ENCODE results near the gene DGLUCY. TPM values are rescaled to one million over a fixed set of nuclear protein-coding genes. Genes with fewer than 3 reads are reported as not detected.
"Not testable (repeated sequence)": the region's sequence is repeated elsewhere in the genome, so short reads cannot be mapped to it uniquely, and the experiment has no call there.

The DGLUCY gene, protein sequence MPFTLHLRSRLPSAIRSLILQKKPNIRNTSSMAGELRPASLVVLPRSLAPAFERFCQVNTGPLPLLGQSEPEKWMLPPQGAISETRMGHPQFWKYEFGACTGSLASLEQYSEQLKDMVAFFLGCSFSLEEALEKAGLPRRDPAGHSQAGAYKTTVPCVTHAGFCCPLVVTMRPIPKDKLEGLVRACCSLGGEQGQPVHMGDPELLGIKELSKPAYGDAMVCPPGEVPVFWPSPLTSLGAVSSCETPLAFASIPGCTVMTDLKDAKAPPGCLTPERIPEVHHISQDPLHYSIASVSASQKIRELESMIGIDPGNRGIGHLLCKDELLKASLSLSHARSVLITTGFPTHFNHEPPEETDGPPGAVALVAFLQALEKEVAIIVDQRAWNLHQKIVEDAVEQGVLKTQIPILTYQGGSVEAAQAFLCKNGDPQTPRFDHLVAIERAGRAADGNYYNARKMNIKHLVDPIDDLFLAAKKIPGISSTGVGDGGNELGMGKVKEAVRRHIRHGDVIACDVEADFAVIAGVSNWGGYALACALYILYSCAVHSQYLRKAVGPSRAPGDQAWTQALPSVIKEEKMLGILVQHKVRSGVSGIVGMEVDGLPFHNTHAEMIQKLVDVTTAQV
- total RNA-seq, result 53.7 and 56.8 TPM in 2 replicates

DNA sequence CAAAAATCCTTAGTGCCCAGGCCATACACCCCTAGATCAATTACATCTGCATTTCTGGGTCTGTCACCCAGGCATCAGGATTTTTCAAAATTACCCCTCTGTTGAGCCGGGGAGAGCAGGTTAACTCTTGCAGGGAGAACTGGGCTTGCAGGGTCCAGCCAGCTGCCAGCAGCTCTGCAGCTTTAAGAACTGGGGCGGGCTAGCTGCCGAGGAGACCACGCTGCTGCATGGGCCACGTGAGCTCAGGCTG is at the start of gene DGLUCY:
TSS of gene DGLUCY (plus strand) at position 245 of the 250 bp plus-strand sequence. CDS start 46,222 bp downstream, outside the sequence.
- no peak for DNase-seq (ENCODE audit: low read depth)

DNA sequence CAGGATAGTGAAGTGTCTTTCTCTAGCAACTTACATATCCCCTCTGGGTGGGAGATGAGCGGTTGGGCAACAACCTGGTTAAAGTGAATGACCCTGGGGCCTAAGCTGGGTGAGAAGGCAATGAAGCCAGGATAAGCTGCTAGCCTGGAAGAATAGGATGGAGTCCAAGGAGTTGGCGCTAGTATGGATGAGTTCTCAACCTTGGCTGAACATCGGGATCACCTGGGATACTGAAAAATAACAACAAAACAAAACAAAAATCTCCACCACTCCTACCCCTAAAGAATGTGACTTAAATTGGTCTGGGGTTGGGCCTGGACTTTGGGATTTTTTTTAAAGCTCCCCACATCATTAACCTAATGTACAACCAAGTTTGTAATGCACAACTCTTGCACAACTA is 48.6 kb upstream of the DGLUCY start:
- peak; percentile 73 for DNase-seq (ENCODE audit: low read depth)

DNA sequence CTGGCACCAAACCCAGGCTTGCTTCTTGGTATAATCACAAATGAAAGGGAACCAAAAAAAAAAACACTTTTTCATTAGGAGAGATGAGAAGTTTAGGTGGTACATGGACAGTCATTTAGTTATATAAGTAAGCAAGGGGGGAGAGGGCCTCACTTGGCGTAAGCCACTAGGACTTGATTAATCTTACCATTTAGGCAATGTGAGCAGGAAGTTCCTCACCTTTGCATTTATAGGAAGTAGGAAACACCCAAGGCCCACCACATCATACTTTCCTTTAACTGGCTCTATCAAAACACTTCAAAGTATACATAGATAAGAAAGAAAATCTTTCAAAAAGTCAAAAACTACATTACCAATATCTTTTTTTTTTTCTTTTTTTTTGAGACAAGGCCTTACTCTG is 46.7 kb upstream of the DGLUCY start:
- no peak for DNase-seq (ENCODE audit: low read depth)

DNA sequence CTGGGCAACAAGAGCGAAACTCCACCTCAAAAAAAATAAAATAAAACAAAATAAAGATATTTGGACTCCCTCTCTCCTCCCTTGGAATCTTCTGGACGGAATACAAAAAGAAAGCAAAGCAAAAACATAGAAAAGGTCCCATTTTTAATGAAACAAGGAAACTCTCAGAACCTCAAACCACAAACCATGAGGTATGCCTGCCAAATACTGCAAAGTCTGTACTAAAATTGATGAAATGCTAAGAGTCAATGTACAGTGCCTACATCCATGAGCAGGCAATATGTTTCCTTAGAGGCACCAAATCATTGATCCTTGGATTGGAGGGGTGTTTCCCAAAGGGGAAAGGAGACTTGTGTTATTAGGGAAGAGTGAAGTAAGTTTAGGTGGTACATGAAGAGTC is 45.2 kb upstream of the DGLUCY start:
- DNase-seq (ENCODE audit: low read depth), result no peak

DNA sequence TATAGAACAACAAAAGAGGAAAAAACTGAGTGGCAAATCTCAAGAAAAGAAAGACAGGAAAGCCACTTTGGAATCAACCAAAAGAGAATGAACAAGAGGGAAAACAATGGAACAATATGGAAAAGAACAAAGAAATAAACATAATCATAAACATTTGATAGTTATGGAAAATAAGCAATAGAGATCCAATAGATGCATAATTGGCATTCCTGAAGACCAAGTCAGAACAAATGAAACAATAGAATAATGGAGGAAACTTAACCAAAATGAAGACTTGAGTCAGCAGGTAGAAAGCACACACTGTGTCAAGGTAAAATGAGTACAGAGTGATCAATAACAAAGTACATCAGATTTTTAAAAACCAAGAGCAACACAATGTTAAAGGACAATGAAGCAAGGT is 43.3 kb upstream of the DGLUCY start:
- DNase-seq (ENCODE audit: low read depth), result no peak

DNA sequence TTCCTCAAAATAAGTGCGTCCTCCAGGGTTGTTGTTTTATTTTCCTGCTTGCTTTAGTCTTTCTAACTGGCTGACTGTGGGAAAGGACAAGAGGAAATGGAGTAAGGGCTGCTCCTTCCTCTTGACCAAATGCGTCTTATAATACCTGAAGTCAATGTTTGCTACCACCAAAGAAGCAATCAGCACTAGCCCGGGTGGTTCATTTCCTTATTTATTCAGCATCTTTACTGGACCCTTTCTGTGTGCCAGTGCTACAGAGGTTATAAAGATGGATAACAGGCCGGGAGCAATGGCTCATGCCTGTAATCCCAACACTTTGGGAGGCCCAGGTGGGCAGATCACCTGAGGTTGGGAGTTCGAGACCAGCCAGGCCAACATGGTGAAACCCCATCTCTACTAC is 38.3 kb upstream of the DGLUCY start:
- no peak for DNase-seq (ENCODE audit: low read depth)

DNA sequence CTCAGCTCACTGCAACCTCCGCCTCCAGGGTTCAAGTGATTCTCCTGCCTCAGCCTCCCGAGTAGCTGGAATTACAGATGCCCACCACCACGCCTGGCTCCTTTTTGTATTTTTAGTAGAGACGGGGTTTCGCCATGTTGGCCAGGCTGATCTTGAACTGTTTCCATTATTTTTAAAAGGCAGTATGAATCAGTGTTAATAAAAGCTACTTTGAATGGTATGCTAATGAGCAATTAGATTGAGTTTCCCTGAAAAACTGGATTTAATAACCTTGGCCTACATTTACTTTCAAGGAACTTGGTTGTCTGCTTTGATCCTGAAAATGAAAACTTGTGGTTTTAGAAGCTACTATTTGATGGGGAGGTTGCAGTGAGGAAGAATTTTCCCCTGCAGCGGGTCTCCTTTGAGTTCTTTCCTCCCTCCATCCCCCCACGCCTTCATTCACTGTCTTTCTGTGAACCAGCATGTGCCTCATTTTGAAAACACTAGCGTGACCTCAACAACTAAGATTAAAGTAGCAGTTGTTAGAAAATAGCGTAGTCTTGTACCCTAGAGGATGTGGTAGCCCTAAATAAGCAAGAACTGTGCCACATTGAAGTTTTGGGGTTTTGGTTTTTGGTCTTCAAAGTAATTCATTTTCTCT is 35.7 kb upstream of the DGLUCY start:
- no peak for DNase-seq (ENCODE audit: low read depth)

DNA sequence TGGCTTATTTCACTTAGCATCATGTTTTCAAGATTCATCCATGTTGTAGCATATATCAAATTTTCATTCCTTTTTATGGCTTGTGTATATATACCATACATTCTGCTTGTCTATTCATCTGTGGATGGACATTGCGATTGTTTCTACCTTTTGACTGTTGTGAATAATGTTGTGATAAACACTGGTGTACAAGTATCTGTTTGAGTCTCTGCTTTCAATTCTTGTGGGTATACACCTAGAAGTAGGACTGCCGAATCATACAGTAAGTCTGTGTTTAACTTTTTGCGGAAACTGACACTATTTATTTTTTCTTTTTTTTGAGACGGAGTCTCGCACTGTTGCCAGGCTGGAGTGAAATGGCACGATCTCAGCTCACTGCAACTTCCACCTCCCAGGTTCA is 33.8 kb upstream of the DGLUCY start:
- DNase-seq (ENCODE audit: low read depth), result no peak

DNA sequence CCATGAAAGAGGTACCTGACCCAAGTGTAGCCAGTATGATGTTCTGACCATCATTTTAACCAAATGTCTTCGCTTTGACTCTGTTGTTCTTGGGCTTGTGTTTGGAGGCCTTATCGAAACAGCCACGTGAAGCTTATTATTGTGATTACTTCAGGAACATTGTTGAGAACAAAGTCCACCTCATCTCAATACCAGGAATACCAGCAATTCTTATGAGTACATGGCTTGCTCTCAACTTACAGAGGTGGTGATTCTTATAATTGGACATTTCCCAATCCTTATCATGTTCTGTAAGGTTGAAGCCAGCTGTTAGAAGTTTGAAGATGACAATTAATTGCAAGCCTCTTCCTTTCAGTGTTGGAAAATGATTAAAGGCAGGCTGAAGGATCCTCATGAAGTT is 31.6 kb upstream of the DGLUCY start:
- DNase-seq (ENCODE audit: low read depth), result no peak

DNA sequence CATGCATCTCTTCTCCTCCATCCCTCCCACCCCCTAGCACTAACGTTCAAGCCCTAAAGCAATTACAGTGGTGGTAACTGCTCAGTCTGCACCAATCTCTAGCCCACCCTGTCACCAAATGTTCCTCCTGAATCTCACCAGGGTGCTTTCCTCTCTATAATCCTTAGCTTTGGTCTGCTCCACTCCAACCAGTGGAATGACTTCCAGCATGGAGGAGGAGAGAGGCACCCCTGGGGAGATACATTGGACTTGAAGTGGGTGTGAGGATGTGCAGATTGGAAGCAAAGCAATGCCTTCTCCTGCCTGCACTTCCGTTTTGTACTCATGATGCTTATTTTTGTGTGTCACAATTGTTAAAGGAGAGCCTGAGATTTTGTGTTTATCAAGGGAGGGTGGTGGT is 29.4 kb upstream of the DGLUCY start:
- DNase-seq (ENCODE audit: low read depth), result no peak

DNA sequence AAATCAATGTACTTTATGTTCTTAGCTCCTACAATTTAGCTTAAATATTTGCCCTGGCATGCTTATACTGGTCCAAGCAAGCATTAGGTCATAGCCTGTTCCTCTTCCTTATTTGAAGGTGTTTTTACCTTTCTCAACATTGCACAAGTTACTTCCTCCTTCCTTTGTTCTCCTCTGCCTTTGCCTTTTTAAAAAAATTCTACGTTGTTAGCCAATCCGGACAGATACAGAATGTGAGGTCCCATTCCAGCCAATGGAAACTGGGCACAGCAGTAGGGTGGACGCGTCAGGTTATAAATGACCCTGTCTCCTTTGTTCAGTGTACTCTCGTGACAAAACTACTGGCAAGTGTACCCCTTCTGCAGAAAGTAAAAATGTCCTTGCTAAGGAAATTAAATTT is 26.4 kb upstream of the DGLUCY start:
- not testable (repeated sequence) for DNase-seq (ENCODE audit: low read depth)

DNA sequence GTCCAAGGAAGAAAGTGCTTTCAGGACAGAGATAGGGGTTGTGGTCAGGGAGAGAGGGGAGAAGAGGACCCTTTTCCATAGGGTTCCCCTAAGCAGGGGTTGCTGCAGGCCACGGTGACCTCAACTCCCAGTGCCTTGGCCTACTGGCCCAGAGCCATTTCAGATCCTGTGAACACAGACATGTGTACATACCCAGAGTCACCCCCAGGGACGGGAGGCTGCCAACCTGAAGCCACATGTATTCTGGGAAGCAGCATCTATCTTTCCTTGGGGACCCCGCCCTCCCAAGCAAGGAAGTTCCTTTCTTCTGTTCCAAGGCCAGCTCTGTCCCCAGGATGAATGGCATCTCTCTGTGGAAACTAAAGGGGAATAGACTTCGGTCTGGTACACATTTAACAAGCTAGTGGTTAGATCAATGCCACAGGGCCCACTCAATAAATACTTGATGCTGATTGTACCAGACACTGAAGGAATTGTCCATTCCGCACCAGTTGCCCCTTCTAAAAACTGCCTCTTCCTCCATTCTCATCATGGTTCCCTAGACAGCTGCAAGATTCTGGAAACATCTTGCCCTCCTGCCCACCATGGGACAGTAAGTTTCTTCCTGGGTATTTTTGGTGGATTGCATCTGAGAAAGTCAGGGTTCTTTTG is 25.2 kb upstream of the DGLUCY start:
- DNase-seq (ENCODE audit: low read depth), result no peak

DNA sequence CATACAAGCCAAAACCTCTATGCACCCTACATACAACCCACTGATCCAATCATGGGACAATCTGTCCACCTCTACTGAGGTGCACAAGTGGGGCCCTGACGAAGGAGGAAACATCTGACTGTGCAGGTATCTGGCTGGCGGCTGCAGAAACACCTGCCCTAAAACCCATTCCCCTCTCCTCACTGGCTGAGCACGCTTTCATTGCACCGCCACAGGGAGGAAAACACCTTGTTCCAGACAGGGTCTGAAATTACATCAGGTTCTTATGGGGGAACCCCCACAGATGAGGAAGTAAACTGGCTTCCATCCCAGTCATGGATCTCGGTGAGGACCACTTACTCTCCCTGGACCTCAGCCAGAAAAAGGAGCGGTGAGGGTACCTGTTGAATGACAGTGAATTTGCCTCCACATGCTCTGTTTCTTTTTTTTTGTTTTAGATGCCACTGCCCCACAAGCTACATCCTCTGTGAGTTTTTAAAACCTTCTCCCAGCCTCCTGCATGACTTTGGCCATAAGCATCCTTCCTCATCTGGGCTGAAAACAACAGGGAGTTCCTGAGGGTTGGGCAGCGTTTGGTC is 23.8 kb upstream of the DGLUCY start:
- DNase-seq (ENCODE audit: low read depth), result no peak

DNA sequence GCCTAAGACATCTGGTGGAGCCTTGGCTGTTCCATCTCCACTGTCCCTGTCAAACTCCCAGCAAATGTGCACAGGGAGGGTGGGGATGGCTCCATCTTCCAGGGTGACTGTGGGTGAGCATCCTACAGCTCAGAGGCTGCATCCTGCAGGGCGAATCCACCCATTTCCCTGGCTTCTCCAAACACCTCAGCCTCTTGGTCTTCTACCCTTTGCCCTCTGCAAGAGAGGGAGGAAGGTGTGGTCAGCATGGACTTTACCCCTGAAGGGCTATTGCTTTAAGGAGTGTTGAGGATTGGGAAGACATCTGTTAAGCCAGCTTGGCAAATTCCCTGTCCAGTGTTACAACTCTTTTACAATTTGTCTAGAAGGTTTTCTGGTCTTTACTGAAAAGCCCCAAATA is 23.1 kb upstream of the DGLUCY start:
- DNase-seq (ENCODE audit: low read depth), result no peak

DNA sequence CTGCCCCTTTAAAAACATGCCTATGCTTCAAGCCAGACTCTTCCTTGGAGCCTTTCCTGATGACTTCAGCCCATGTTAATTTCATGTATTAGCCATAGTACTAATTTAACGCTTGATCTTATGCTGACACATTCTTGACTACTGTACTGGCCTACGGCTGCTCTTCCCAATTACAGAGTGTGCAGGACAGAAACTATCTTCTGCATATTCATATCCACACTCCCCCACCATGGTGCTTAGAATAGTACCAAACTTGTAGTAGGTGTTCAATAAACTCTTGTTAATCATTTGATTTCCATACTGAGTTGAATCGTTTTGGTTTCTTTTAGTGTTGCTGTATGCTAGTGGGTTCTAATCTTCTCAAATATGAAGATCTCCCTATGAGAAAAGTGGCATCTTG is 21.8 kb upstream of the DGLUCY start:
- DNase-seq (ENCODE audit: low read depth), result no peak

DNA sequence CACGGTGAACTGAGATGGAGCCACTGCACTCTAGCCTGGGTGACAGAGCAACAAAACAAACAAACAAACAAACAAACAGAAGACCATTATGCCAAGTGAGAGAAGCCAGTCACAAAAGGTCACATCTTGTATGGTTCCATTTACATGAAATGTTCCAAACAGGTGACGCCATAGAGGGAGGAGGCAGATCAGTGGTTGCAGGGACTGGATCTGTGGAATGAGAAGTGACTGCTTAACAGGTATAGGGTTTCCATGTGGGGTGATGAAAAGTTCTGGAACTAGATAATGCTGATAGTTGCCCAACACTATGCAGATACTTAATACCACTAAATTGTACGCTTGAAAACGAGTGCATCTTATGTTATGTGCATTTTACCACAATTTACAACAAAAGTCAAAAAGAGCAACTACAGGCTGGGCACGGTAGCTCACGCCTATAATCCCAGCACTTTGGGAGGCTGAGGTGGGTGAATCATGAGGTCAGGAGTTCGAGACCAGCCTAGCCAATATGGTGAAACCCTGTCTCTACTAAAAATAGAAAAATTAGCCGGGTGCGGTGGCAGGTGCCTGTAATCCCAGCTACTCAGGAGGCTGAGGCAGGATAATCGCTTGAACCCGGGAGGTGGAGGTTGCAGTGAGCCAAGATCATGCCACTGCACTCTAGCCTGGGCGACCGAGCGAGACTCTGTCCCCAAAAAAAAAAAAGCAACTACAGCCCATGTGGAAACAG is 20.0 kb upstream of the DGLUCY start:
- not testable (repeated sequence) for DNase-seq (ENCODE audit: low read depth)

DNA sequence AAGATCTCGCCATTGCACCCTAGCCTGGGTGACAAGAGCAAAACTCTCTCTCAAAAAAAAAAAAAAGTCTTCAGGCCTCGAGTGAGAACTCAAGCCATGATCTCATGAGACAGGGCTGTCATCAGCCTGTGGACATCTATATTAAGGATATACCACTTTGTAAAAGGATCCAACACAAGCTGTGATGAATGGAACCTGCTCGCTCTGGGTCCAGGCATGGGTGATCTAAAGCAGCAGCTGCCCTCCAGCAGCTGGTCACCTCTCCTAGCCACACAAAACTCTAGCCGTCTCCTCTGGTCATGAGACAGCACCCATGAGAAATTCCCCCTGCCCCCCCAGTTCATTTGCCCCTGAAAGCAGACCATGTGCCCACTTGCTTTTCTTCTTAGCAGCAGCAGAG is 19.1 kb upstream of the DGLUCY start:
- DNase-seq (ENCODE audit: low read depth), result no peak

DNA sequence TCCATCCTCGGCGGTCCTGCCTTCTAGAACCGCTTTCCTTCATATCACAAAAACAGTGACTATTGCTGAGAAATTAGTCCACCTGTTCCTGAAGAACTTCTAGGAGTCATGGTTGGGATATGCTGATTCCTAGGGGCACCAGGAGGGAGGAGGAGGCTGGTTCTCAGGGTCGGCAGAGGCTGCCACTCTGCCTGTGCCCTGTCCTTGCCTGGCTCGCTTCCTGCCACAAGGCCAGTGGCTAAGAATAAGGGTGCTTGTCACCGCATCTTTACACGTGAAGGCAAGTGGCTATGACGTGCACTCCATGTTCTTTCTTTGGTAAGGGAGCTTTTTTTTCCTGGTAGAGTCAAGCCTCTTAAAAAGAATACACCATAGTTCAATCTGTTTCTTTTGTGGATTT is 18.7 kb upstream of the DGLUCY start:
- no peak for DNase-seq (ENCODE audit: low read depth)

DNA sequence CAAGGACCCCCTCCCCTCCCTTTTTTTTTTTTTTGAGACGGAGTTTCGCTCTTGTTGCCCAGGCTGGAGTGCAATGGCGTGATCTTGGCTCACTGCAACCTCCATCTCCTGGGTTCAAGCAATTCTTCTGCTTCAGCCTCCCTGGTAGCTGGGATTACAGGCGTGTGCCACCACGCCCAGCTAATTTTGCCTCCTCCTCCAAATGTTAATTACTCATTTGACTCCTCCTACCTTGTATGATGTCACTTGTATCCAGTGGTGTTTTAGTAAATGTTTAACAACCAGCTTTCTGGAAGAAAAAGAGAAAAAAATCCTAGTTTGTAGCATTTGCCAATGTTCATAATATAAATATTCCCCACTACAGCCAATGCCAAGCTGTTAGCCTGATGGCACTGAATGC is 16.2 kb upstream of the DGLUCY start:
- not testable (repeated sequence) for DNase-seq (ENCODE audit: low read depth)

DNA sequence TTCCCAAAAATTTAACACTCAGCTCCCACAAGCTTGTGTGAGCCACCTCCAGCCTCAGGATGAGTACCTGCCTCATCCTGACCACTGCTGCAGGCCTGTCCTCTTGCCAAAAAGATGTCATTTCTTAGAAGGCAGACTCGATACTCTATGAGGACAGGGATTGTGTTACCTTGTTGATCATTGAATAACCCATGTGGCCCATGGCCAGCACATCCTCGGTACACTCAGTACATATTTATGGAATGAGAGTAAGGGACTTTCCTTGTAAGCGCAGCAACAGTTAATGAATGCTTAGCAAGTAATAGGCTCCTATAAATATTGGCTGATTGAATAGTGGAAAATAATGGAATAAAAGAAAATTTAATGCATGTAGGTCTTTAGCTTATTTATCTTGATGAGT is 15.3 kb upstream of the DGLUCY start:
- DNase-seq (ENCODE audit: low read depth), result peak; percentile 80

DNA sequence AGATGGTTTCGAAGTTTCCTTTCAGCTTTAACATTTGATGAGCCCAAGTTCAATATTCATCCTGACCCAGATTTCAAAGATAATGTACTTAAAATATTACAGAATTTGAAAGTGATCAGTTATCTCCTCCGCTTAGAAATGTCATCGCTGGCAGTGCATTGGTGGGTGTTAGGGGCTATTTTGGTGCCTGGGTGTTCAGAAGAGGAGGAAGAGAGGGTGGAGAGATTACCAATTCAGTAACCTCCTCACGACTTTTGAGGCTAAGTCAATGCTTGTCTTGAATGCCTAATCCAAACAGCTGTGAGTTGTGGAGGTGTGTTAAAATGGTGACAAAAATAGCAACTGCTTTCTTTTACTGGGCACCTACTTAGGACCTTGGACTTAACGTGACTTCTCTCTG is 13.8 kb upstream of the DGLUCY start:
- DNase-seq (ENCODE audit: low read depth), result no peak

DNA sequence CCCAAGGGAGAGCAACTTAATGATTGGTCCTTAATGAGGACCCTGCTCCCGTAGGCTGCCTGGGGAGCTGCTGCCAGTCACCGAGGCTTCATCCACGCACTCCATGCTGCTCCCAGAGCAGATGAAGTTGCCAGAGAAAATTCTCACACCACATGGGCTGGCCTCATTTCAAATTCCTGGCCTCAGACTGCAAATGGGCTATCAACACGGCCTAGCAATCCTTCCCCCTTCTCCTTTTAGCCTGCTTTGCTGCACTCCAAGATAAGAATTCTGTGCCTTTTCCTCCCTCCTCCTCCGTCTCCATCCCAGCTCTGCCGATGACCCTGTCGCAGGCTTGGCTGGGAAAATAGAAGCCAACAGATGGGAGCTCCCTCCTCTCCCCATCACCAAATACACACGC is 10.8 kb upstream of the DGLUCY start:
- no peak for DNase-seq (ENCODE audit: low read depth)
